GM12878 (cell line): Measurements from ENCODE around the gene DGKE. TPM values are rescaled to one million over a fixed set of nuclear protein-coding genes. Genes with fewer than 3 reads are reported as not detected.

ENCODE experiments used
- ATAC-seq: fragments of 200-7000 bp; cut with Tn5 transposase; 3 replicates; pipeline ENCODE4 v1.9.1; 2020; ENCODE audit warnings: mild to moderate bottlenecking, moderate library complexity
- BruUV-seq: library from RNA; stranded (reverse); fragments of 400-500 nt; replicated peaks from 2 replicates; lab custom pipeline; 2021; lab: Mats Ljungman, UMichigan
- CTCF ChIA-PET: fragments of 300-600 bp; sonication (Branson Sonifier 250); formaldehyde crosslinking; extraction: SDS; loops from one replicate; lab custom pipeline; 2021; ENCODE audit warnings: inconsistent platforms; lab: Yijun Ruan, JAX
- POLR2A ChIA-PET: fragments of 350-600 bp; formaldehyde crosslinking; extraction: SDS; loops from one replicate; lab custom pipeline; 2021; ENCODE audit warnings: inconsistent platforms; lab: Charles Lee
- RAD21 ChIA-PET: fragments of 300-600 bp; sonication (Branson Sonifier 250); formaldehyde crosslinking; loops from one replicate; lab custom pipeline; 2023; ENCODE audit warnings: antibody characterized with exemption; ENCODE audit not compliant: unreplicated experiment; lab: Charles Lee
- SMC1A ChIA-PET: fragments of 300-600 bp; sonication (Branson Sonifier 250); formaldehyde crosslinking; loops from one replicate; lab custom pipeline; 2023; ENCODE audit not compliant: unreplicated experiment, uncharacterized antibody; lab: Charles Lee
- DNase-seq: peaks from one replicate; pipeline ENCODE4 v3.0.0-alpha.2; 2011; ENCODE audit warnings: low read depth, low spot score
- FAIRE-seq: peaks from 3 replicates; lab custom pipeline; 2011; peaks lifted over from hg19 to GRCh38; lab: Jason Lieb, UNC
- H2AFZ ChIP-seq: 2 replicates; pipeline ENCODE4 v1.6.0; 2011; ENCODE audit warnings: low read depth, low read length, control low read depth; ENCODE audit not compliant: control insufficient read depth
- H3K27ac ChIP-seq: 2 replicates; pipeline ENCODE4 v1.5.1; 2011; ENCODE audit warnings: control low read depth; ENCODE audit not compliant: control insufficient read depth, insufficient read depth
- H3K27me3 ChIP-seq, 2 experiments: replicated peaks in 1 of 2; 2 replicates each; pipeline versions ENCODE4 v1.6.0 to v1.6.1; 2011; ENCODE audit warnings: low read length in 1 of 2; ENCODE audit not compliant: control insufficient read depth in 2 of 2, insufficient read depth in 2 of 2
- H3K36me3 ChIP-seq, 2 experiments: 2 replicates each; pipeline ENCODE4 v1.5.1; 2011; ENCODE audit warnings: low read length in 1 of 2; ENCODE audit not compliant: control insufficient read depth in 2 of 2, insufficient read depth in 2 of 2
- H3K4me1 ChIP-seq: 2 replicates; pipeline ENCODE4 v1.6.1; 2011; ENCODE audit warnings: mild to moderate bottlenecking, low read length, moderate library complexity, mixed read lengths; ENCODE audit not compliant: control insufficient read depth, insufficient read depth
- H3K4me2 ChIP-seq: 2 replicates; pipeline ENCODE4 v1.6.0; 2011; ENCODE audit warnings: control low read depth; ENCODE audit not compliant: control insufficient read depth, insufficient read depth
- H3K4me3 ChIP-seq: fragments of 200-600 bp; sonication (generic); 2 replicates; pipeline ENCODE4 v1.5.1; 2016
- H3K79me2 ChIP-seq: 2 replicates; pipeline ENCODE4 v1.6.0; 2011; ENCODE audit warnings: low read length; ENCODE audit not compliant: control insufficient read depth, insufficient read depth
- H3K9ac ChIP-seq: 2 replicates; pipeline ENCODE4 v1.8.0; 2011; ENCODE audit warnings: low read length, control low read depth, mixed read lengths; ENCODE audit not compliant: control insufficient read depth, insufficient read depth
- H3K9me3 ChIP-seq: replicated peaks from 3 replicates; pipeline ENCODE4 v1.5.1; 2011; ENCODE audit warnings: mild to moderate bottlenecking, low read length; ENCODE audit not compliant: control insufficient read depth, insufficient read depth
- H4K20me1 ChIP-seq: 2 replicates; pipeline ENCODE4 v1.6.0; 2011; ENCODE audit not compliant: control insufficient read depth, insufficient read depth
- ASH2L ChIP-seq: fragments of 300-600, 200-600 bp; sonication (generic); IDR thresholded peaks from 2 replicates; pipeline ENCODE4 v1.6.1; 2017; ENCODE audit warnings: low read depth, mild to moderate bottlenecking, borderline replicate concordance
- CREB1 ChIP-seq: IDR thresholded peaks from 2 replicates; pipeline ENCODE4 v1.6.1; 2012; ENCODE audit warnings: low read depth, mild to moderate bottlenecking, inconsistent platforms
- EGR1 ChIP-seq, 2 experiments: IDR thresholded peaks; 1 replicate in 1 of 2; 2 replicates in 1 of 2; pipeline ENCODE4 v1.6.1; 2011 to 2012; ENCODE audit warnings: low read depth in 2 of 2, low read length in 2 of 2, borderline replicate concordance in 1 of 2, mild to moderate bottlenecking in 1 of 2, moderate library complexity in 1 of 2
- EZH2 ChIP-seq: IDR thresholded peaks from 2 replicates; pipeline ENCODE4 v1.6.1; 2012; ENCODE audit warnings: low read depth, mild to moderate bottlenecking, control low read depth, inconsistent platforms, low read length, borderline replicate concordance; ENCODE audit not compliant: control insufficient read depth
- NFYA ChIP-seq: IDR thresholded peaks from 2 replicates; pipeline ENCODE4 v1.6.1; 2011; ENCODE audit warnings: low read depth, mild to moderate bottlenecking, low read length, improper control_type of control experiment, borderline replicate concordance
- POLR2A ChIP-seq: IDR thresholded peaks from 2 replicates; pipeline ENCODE4 v1.6.1; 2011; ENCODE audit warnings: low read depth, mild to moderate bottlenecking, low read length
- RELA ChIP-seq: fragments of 450-650 bp; IDR thresholded peaks from 2 replicates; pipeline ENCODE4 v1.8.0; 2014; ENCODE audit warnings: borderline replicate concordance; ENCODE audit not compliant: partially characterized antibody
- SMAD5 ChIP-seq: IDR thresholded peaks from 2 replicates; pipeline ENCODE4 v1.6.1; 2016; ENCODE audit warnings: antibody characterized with exemption, low read depth
- SPI1 ChIP-seq: IDR thresholded peaks from 2 replicates; pipeline ENCODE4 v1.6.1; 2011; ENCODE audit warnings: low read depth, mild to moderate bottlenecking, low read length, moderate library complexity, borderline replicate concordance; ENCODE audit not compliant: insufficient read depth
- YY1 ChIP-seq: IDR thresholded peaks from 2 replicates; pipeline ENCODE4 v1.6.1; 2011; ENCODE audit warnings: low read depth, mild to moderate bottlenecking, low read length
- WGBS: methylation state at CpG from one replicate; pipeline ENCODE4 v1.1.6; 2016; ENCODE audit warnings: low lambda C conversion rate; ENCODE audit not compliant: insufficient replicate concordance, insufficient coverage; ENCODE audit errors: missing lambda C conversion rate; 5-methylcytosine and 5-hydroxymethylcytosine counted together
- in situ Hi-C: fragments of 300-500 bp; cut with MboI; formaldehyde crosslinking; loops from 9 replicates; pipeline ENCODE4 v1.14.3; 2018; ENCODE audit warnings: mixed read lengths
- intact Hi-C: fragments of 100-400 bp; cut with micrococcal nuclease; formaldehyde crosslinking; loops from one replicate; pipeline ENCODE4 v1.14.2; 2022; ENCODE audit not compliant: unreplicated experiment
- polyA plus RNA-seq, 11 experiments: library from polyadenylated mRNA; depleted of rRNA in 4 of 11; unstranded in 6 of 11; stranded (reverse) in 5 of 11; fragments of >200 nt; fragmentation: Nextera tagmentation in 4 of 11; fragmentation: Illumina TruSeq in 1 of 11; extraction: Ambion mirVana in 4 of 11; extraction: Trizol in 1 of 11; gene quantifications; 1 replicate in 1 of 11; 2 replicates in 10 of 11; pipeline versions ENCODE4 v1.2.1 to v1.2.3, GENCODE V29; 2011 to 2016; ENCODE audit warnings: inconsistent platforms in 2 of 11, missing spikeins in 2 of 11, low read depth in 1 of 11
- total RNA-seq, 4 experiments: library from RNA; depleted of rRNA in 3 of 4; stranded (reverse); fragments of >200 nt in 3 of 4; fragmentation: Illumina TruSeq in 1 of 4; extraction: Trizol in 1 of 4; gene quantifications; 2 replicates each; pipeline versions ENCODE4 v1.2.1 to v1.2.3, GENCODE V29; 2013 to 2021
- TF ChIP-seq, protein P1 (sequence below): fragments of 150-350 bp; IDR thresholded peaks from 2 replicates; pipeline ENCODE4 v1.6.1; 2014; ENCODE audit warnings: mild to moderate bottlenecking, low read depth, low read length
- TF ChIP-seq, protein P2 (sequence below): IDR thresholded peaks from 2 replicates; pipeline ENCODE4 v1.6.1; 2011; ENCODE audit warnings: borderline replicate concordance, low read depth, mild to moderate bottlenecking, moderate library complexity, mixed read lengths, low read length; ENCODE audit not compliant: insufficient read depth; ENCODE audit errors: extremely low read length
- TF ChIP-seq, protein P3 (sequence below): fragments of 450-650 bp; IDR thresholded peaks from 2 replicates; pipeline ENCODE4 v1.6.1; 2017; ENCODE audit warnings: borderline replicate concordance

Gene DGKE
- total and polyA plus RNA-seq, 10 of the 15 experiments (the other 5 are each of a cell fraction or from before 2014, with no cell fraction given): 2.8 to 18.0 (median 11.6) TPM

DNA sequence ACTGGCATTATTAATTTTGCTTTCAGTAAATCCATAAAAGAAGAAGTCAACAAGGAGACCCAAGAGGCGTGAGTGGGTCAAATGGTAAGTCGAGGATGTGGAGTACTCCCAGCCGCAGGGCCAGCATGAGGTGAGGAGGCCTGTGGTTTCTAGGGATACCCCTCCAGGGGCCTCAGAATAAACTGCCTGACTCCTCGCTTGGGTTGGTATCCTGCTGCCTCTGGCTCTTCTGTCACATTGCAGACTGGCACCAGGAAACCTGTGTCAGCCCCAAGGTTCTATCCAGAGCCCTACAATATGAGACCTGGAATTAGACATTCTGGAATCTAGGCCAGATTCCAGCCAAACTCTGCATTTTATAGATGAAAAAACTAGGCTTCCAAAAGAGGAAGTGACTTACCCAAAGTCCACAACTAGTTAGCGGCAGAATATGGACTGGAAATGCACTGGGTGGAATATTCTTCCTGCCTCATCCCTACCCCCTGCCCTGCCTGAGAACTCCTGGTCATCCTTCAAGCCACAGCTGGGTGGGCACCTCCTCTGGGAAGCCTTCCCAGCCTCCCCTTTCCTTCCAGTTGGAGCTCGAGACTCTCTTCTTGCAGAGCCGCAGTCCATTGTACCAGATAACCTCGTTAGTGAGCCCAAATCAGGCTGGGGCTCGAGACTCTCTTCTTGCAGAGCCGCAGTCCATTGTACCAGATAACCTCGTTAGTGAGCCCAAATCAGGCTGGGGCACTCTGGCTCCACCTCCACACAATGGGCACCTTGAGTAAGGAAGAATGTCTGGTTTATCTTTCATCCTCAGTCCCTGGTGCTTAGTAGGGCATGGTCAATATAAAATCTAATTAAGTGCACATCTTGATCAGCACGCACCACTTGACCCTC lies 22.8 kb upstream of the DGKE start:
- H3K27me3 ChIP-seq: no peaks in the 10 kb centered on the region; a peak in 1 of 4 replicates
- H3K4me2 ChIP-seq: no peak overlapping the region
- H3K79me2 ChIP-seq: no peaks in the 10 kb centered on the region
- in situ Hi-C loops (no loop called here), intact Hi-C loops (no loop called here)
- ChIA-PET POLR2A (no interaction called here), CTCF (no interaction called here), SMC1A (no interaction called here), RAD21 (no interaction called here)
- H3K4me3 ChIP-seq: no peak overlapping the region
- H3K36me3 ChIP-seq: no peaks in the 10 kb centered on the region
- BruUV-seq: no TSS peak
- no peak overlapping the region for H2AFZ ChIP-seq
- H3K27ac ChIP-seq: no peak overlapping the region
- peak; percentile 56; the same call in 1 of the 2 replicates for TF ChIP-seq SPI1
- TF ChIP-seq SMAD5: no peak
- H3K4me1 ChIP-seq: no peaks in the 10 kb centered on the region
- ATAC-seq: no peak
- 80% methylated on average over 12 of the region's 12 CpGs for WGBS
- no peaks in the 10 kb centered on the region for H4K20me1 ChIP-seq
- H3K9me3 ChIP-seq: no peaks in the 10 kb centered on the region
- no peak for FAIRE-seq
- no peak for DNase-seq
- no peak overlapping the region for H3K9ac ChIP-seq

DNA sequence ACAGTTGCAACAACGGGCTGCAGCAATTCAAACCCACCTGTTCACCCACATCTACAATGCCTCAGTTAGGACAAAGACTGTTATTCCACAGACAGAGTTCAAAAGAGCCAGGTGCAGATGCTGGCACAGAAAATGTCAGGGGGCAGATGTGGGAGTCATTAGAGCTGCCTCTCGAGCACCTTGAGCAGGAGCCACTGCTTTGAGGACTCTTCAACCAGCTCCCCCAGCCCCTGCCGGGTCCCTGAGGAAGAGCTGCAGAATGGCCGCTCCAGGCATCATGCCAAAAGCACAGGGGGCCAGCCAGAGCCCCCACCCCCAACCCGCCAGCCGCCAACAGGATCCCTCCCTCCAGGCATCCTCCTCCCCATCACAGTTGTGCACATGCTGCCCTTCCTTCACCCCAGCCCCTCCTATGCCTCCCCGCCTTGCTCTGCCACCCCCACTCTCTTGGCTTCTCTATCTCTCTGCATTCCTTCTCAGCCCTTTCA lies 21.0 kb upstream of the DGKE start:
- 62% methylated on average over 7 of the region's 7 CpGs for whole genome bisulfite sequencing
- in situ Hi-C loops: no loop called here
- no peaks in the 10 kb centered on the region for H3K9me3 ChIP-seq
- TF ChIP-seq, protein P1, sequence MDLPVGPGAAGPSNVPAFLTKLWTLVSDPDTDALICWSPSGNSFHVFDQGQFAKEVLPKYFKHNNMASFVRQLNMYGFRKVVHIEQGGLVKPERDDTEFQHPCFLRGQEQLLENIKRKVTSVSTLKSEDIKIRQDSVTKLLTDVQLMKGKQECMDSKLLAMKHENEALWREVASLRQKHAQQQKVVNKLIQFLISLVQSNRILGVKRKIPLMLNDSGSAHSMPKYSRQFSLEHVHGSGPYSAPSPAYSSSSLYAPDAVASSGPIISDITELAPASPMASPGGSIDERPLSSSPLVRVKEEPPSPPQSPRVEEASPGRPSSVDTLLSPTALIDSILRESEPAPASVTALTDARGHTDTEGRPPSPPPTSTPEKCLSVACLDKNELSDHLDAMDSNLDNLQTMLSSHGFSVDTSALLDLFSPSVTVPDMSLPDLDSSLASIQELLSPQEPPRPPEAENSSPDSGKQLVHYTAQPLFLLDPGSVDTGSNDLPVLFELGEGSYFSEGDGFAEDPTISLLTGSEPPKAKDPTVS: no peak
- TF ChIP-seq ASH2L: no peak
- TF ChIP-seq NFYA: no peak
- TF ChIP-seq, protein P2, sequence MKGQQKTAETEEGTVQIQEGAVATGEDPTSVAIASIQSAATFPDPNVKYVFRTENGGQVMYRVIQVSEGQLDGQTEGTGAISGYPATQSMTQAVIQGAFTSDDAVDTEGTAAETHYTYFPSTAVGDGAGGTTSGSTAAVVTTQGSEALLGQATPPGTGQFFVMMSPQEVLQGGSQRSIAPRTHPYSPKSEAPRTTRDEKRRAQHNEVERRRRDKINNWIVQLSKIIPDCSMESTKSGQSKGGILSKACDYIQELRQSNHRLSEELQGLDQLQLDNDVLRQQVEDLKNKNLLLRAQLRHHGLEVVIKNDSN: no peak
- TF ChIP-seq YY1: no peak
- TF ChIP-seq CREB1: no peak
- TF ChIP-seq EZH2: no peak
- TF ChIP-seq RELA: no peak
- TF ChIP-seq EGR1 (IDR thresholded peaks at IDR 0.05; ENCODE audit: borderline replicate concordance in 1 of 2, low read depth in 2 of 2, low read length in 2 of 2): no peak
- no peak for TF ChIP-seq POLR2A
- TF ChIP-seq, protein P3, sequence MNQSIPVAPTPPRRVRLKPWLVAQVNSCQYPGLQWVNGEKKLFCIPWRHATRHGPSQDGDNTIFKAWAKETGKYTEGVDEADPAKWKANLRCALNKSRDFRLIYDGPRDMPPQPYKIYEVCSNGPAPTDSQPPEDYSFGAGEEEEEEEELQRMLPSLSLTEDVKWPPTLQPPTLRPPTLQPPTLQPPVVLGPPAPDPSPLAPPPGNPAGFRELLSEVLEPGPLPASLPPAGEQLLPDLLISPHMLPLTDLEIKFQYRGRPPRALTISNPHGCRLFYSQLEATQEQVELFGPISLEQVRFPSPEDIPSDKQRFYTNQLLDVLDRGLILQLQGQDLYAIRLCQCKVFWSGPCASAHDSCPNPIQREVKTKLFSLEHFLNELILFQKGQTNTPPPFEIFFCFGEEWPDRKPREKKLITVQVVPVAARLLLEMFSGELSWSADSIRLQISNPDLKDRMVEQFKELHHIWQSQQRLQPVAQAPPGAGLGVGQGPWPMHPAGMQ: no peak

More for the DNA sequence above, 21.0 kb upstream of the DGKE start:
- H3K27me3 ChIP-seq: no peaks in the 10 kb centered on the region; a peak in 1 of 4 replicates
- no peak overlapping the region for H3K27ac ChIP-seq
- no peaks in the 10 kb centered on the region for H3K4me1 ChIP-seq
- no peak overlapping the region for H3K4me2 ChIP-seq
- H3K4me3 ChIP-seq: no peak overlapping the region
- BruUV-seq: no TSS peak
- FAIRE-seq: no peak
- CTCF ChIA-PET: no interaction called here
- H2AFZ ChIP-seq: no peak overlapping the region
- H3K36me3 ChIP-seq: no peaks in the 10 kb centered on the region
- H3K79me2 ChIP-seq: no peaks in the 10 kb centered on the region
- H3K9ac ChIP-seq: no peak overlapping the region
- intact Hi-C loops: no loop called here
- POLR2A ChIA-PET: no interaction called here
- RAD21 ChIA-PET: no interaction called here
- DNase-seq: no peak
- no peak for ATAC-seq
- SMC1A ChIA-PET: no interaction called here
- H4K20me1 ChIP-seq: no peaks in the 10 kb centered on the region
